Measurements from ENCODE around the gene TNN.
"Not testable (repeated sequence)": the region's sequence is repeated elsewhere in the genome, so short reads cannot be mapped to it uniquely, and the experiment has no call there.

Gene TNN, protein sequence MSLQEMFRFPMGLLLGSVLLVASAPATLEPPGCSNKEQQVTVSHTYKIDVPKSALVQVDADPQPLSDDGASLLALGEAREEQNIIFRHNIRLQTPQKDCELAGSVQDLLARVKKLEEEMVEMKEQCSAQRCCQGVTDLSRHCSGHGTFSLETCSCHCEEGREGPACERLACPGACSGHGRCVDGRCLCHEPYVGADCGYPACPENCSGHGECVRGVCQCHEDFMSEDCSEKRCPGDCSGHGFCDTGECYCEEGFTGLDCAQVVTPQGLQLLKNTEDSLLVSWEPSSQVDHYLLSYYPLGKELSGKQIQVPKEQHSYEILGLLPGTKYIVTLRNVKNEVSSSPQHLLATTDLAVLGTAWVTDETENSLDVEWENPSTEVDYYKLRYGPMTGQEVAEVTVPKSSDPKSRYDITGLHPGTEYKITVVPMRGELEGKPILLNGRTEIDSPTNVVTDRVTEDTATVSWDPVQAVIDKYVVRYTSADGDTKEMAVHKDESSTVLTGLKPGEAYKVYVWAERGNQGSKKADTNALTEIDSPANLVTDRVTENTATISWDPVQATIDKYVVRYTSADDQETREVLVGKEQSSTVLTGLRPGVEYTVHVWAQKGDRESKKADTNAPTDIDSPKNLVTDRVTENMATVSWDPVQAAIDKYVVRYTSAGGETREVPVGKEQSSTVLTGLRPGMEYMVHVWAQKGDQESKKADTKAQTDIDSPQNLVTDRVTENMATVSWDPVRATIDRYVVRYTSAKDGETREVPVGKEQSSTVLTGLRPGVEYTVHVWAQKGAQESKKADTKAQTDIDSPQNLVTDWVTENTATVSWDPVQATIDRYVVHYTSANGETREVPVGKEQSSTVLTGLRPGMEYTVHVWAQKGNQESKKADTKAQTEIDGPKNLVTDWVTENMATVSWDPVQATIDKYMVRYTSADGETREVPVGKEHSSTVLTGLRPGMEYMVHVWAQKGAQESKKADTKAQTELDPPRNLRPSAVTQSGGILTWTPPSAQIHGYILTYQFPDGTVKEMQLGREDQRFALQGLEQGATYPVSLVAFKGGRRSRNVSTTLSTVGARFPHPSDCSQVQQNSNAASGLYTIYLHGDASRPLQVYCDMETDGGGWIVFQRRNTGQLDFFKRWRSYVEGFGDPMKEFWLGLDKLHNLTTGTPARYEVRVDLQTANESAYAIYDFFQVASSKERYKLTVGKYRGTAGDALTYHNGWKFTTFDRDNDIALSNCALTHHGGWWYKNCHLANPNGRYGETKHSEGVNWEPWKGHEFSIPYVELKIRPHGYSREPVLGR (N-terminal part only)

DNA sequence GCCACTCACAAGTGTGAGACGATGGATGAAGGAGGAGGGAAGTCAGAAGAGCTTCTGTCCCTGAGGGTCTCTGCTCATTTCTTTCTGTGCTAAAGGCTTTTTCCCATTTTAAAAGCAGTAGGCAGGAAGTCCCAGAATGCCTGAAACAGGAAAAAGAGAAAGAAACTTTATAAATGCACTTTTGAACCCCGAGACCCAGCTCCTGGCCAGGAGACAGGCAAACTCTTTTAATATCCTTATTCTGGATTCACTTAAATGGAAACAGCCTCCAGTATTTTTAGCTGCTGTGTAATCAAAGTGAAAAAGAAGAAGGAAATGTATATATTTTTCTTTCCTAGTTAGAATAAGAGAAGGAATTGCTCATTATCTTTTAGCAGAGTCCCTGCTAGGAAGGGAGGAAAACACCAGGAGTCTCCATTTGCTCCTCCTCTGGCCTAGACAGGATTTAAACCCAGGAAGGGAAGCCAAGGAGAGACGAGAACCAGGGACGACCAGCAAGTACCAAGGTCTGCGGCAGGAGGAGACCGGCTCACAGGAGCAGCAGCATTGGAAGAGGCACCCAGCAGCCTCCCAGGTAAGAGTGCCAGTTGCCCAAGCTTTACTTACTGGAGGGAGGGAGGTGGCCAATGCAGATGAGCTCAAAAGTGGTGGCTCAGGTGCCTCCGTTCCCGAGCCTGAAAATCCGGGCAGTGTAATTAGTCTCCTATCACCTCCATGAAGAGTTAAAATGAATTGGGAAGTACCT lies at the start of gene TNN:
TSS of gene TNN (plus strand) at position 472 of the 745 bp plus-strand sequence. CDS start 9,586 bp downstream, outside the sequence.
- TF ChIP-seq, protein P1, sequence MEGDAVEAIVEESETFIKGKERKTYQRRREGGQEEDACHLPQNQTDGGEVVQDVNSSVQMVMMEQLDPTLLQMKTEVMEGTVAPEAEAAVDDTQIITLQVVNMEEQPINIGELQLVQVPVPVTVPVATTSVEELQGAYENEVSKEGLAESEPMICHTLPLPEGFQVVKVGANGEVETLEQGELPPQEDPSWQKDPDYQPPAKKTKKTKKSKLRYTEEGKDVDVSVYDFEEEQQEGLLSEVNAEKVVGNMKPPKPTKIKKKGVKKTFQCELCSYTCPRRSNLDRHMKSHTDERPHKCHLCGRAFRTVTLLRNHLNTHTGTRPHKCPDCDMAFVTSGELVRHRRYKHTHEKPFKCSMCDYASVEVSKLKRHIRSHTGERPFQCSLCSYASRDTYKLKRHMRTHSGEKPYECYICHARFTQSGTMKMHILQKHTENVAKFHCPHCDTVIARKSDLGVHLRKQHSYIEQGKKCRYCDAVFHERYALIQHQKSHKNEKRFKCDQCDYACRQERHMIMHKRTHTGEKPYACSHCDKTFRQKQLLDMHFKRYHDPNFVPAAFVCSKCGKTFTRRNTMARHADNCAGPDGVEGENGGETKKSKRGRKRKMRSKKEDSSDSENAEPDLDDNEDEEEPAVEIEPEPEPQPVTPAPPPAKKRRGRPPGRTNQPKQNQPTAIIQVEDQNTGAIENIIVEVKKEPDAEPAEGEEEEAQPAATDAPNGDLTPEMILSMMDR (IDR thresholded peaks at IDR 0.05; ENCODE audit: low read depth, low read length) = no peak
- H3K4me3 ChIP-seq (replicated peaks in 1 of 2; ENCODE audit: low read depth in 2 of 2, low read length in 2 of 2) = no peak within 1 kb of the TSS

DNA sequence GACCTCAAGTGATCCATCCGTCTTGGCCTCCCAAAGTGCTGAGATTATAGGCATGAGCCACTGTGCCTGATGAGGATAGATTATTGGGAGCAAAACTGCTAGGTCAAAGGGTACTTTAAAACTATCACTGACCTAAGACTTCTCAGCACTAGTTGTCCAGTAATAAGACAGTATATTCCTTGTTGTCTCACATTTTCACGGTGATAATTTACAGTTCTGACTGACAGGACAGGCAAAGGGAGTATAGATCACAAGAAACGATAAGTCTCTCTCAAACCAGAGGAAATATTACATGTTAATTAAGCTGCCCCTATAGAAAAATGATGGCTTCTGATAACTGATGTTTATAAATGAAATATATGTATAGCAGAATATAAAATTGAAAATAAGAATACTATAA lies 48.1 kb upstream of the TNN start:
- H3K4me3 ChIP-seq (replicated peaks in 1 of 2; ENCODE audit: low read depth in 2 of 2, low read length in 2 of 2) = no peak overlapping the region
- TF ChIP-seq, protein P1 (IDR thresholded peaks at IDR 0.05; ENCODE audit: low read depth, low read length) = no peak
- DNase-seq (ENCODE audit: low read depth in 2 of 2) = no peak

More for the DNA sequence above, at the start of gene TNN:
- no peak for DNase-seq (ENCODE audit: low read depth in 2 of 2)

DNA sequence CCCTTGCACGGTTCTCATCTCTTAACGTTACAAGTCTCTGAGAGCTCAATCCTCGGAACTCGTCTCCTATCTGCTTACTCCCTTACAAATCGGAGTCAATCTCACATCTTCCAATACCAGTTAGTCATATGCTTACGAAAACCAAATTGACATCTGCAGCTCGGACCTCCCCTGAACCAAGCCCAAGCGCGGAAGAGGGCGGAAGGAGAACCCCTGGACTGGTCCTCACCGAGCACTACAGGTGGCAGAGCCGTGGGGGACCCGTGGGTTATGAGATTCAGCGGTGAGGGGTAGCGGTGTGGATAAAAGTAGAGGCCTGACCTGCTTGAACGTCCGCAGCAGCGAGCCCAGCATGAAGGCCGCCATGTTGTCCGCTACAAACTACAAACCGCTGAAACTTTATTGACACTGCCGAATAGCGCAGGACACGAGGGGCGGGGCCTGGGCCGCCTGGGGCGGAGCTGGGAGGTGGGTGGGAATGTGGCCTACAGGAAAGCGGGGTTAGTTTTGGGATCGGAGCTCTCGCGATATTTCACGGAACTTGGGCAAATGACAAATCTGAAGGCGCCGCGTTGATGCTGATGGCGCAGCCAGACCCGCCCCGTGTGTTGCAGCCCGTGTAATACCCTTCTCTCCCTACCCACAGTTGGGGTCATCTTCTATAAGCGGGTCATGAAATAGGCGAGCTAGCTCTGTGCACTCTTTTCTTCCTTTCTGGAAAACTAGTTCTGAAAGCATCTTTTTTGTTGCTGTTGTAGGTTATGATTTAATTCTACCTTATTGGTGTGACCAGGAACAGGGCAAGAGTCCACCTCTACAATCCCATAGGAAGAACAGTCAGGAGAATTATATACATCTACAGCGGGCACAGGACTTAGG lies 44.4 kb upstream of the TNN start, which contains the start of gene MRPS14:
TSS of gene MRPS14 (minus strand) at position 383 of the 879 bp plus-strand sequence. CDS start at position 366, 17 bp downstream.
- DNase-seq (ENCODE audit: low read depth in 2 of 2) = peak; percentile 99
- TF ChIP-seq, protein P1 (IDR thresholded peaks at IDR 0.05; ENCODE audit: low read depth, low read length) = no peak
- peak within 1 kb of the TSS; percentile 91 to 97 for H3K4me3 ChIP-seq (replicated peaks in 1 of 2; ENCODE audit: low read depth in 2 of 2, low read length in 2 of 2)

DNA sequence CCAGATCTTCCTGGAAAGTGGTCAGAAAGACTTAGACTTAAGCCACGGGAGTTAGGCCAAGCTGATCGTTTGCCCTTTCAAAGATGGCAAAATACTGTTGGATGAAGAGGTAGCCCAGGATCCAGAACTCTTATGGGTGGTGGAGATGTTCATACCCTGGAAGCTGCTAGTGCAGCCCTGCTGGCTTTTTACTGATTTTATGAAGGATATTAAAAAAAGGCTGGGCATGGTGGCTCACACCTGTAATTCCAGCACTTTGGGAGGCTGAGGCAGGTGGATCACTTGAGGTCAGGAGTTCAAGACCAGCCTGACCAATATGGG lies 43.8 kb upstream of the TNN start:
- H3K4me3 ChIP-seq (replicated peaks in 1 of 2; ENCODE audit: low read depth in 2 of 2, low read length in 2 of 2) = peak overlapping the region; percentile 52 to 97
- DNase-seq (ENCODE audit: low read depth in 2 of 2) = not testable (repeated sequence)

DNA sequence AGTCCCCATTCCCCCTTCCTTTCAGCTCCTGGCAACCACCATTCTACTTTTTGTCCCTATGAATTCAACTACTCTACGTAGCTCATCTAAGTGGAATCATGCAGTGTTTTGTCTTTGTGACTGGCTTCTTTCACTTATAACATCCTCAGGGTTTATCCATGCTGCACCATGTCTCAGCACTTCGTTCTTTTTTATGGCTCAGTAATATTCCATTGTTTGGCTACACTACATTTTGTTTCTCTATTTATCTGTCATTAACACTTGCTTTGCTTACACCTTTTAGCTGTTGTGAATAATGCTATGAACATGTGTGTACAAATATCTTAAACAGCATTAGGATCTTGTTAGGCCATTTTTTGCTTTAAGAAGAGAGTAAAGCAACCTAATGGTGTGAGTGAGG lies 42.9 kb upstream of the TNN start:
- H3K4me3 ChIP-seq (replicated peaks in 1 of 2; ENCODE audit: low read depth in 2 of 2, low read length in 2 of 2) = no peak overlapping the region
- no peak for DNase-seq (ENCODE audit: low read depth in 2 of 2)
- TF ChIP-seq, protein P1 (IDR thresholded peaks at IDR 0.05; ENCODE audit: low read depth, low read length) = no peak

DNA sequence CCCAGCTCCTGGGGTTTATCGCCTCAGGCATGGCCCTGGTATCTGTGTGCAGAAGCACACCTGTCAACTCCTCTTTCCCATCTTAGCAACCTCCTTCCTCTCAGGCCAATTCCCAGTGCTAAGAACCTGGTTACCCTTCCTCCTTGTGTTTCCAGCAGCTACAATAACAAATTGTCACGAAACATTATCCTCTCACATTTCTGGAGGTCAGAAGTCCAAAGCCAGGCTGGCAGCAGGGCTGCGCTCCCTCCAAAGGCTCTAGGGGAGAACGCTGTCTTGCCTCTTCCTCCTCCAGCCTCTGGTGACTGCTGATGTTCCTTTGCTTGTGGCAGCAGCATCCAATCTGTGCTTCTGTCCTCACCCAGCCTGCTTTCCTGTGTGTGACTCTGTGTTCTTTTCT lies 33.7 kb upstream of the TNN start:
- DNase-seq (ENCODE audit: low read depth in 2 of 2) = no peak
- no peak overlapping the region for H3K4me3 ChIP-seq (replicated peaks in 1 of 2; ENCODE audit: low read depth in 2 of 2, low read length in 2 of 2)
- TF ChIP-seq, protein P1 (IDR thresholded peaks at IDR 0.05; ENCODE audit: low read depth, low read length) = no peak

Measured in cardiac fibroblast (primary cell).